DMS53 (cell line): ENCODE results near the gene SLC35G4.
"Not testable (repeated sequence)": the region's sequence is repeated elsewhere in the genome, so short reads cannot be mapped to it uniquely, and the experiment has no call there.

Source experiments
- DNase-seq: peaks from one replicate; lab custom pipeline; 2025; lab: John Stamatoyannopoulos, UW

Gene SLC35G4

GRCh38 chr18:11609488-11609887 is at the start of gene SLC35G4:
SLC35G4 (plus strand) TSS chr18:11609596; CDS start chr18:11609596, 0 bp downstream.
- DNase-seq: not testable (repeated sequence)

DNA sequence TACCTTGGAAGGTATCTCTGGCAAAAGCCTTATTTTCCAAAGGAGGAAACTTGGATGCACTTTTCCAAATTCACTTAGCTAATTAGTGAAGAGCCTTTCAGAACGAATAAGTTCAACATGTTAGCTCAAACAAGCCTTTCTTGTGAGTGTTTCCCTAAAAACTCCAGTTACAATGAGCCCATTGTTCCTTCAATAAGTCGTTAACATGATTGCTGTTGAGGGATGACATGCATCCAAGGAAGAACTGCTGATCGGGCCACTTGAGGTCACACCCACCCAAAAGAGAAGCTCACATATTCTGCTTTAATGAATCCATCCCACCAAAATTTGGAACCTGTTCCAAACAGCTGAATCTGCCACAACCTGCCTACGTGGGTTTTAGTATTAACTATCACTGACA is 48.1 kb upstream of the SLC35G4 start:
- DNase-seq: no peak

DNA sequence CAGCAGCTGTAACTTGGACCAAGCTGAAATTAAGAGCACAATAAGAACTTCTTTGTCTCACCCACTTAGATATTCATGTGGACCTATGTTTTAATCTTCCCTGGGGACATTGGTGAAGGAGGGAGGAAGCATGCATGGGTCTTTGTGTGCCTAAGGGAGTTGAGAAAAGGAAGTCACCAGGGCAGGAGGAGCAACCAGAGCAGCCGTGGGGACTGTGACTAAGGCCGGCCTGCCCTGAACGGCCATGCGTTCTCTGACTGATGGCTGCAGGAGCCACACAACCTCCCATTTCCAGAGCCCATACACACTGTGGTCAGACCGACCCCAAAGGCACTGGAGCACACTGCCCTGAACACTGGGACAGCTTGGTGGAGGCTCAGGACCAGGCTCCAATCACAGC is 43.7 kb upstream of the SLC35G4 start:
- DNase-seq: no peak

GRCh38 chr18:11566236-11566965 is 43.0 kb upstream of the SLC35G4 start:
- no peak for DNase-seq

GRCh38 chr18:11567396-11567795 is 42.0 kb upstream of the SLC35G4 start:
- DNase-seq: no peak

DNA sequence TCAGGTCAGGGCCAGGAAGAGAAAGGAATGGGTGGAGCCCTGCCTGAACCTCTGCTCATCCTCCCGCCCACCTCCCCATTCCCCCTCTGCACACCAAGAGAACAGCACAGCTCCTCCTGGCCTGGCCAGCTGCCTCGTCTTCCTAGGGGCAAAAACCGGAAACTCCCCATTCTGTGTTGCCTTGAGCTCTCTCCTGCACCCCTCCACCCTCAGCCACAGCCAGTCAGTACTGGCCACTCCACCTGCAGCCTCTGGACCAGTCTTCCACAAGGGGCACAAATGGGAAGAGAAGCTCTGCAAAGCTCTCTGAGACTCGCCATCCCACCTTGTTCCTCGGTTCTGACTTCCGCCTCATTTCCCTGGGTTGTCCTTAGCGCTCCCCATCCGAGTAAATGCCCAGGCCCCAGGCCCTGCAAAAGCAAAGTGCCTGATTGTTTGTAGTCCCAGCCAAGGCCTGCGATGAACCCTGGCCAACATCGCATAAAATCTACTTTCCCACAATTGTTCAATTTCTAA is 39.3 kb upstream of the SLC35G4 start:
- DNase-seq: no peak

DNA sequence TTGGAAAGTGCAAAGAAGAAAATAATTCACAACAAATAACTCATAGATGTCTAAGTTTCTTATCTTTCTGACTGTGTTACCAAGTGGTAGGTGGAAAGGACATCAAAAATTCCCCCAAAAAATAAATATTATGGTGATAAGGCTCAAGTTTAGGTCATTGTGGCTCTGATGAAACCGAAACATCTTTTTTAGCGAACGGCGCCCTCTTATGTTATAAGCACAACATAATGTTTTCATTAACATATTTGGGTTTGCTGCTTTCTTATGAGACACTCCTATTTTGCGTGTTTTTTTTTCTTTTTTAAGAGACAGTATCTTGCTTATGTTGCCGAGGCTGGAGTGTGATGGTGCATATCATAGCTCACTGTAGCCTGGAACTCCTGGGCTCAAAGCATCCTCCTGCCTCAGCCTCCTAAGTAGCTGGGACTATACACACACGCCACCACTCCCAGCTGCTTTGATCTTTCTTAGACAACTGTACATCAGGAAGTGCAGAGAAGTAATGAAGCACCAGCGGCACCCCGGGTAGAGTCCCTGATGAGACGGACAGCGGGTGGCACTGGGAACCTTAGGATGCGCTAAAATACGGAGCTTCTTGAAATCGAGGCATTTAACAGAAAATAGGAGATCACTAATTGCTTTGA is 38.5 kb upstream of the SLC35G4 start:
- peak; percentile 30 for DNase-seq

DNA sequence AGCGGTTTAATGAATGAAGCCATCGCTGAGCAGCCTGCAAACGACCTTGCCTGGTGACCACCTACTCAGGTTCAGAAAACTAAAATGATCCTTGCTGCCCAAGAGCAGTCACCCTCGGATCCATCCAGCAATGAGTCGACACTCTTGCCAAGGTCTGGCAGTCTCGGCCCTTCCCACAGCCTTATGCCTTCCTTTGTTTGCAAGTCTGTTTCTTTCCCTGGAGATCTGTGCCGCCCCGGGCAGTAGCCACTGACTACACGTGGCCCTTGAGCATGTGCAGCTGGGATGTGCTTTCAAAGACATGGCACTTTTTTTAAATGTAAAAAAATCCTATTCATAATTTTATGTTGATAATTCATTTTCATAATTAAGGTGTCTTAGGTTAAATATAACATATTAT is 37.2 kb upstream of the SLC35G4 start:
- no peak for DNase-seq

- no peak for DNase-seq
These were observed 34.9 kb upstream of the SLC35G4 start for GRCh38 chr18:11574545-11574944.

DNA sequence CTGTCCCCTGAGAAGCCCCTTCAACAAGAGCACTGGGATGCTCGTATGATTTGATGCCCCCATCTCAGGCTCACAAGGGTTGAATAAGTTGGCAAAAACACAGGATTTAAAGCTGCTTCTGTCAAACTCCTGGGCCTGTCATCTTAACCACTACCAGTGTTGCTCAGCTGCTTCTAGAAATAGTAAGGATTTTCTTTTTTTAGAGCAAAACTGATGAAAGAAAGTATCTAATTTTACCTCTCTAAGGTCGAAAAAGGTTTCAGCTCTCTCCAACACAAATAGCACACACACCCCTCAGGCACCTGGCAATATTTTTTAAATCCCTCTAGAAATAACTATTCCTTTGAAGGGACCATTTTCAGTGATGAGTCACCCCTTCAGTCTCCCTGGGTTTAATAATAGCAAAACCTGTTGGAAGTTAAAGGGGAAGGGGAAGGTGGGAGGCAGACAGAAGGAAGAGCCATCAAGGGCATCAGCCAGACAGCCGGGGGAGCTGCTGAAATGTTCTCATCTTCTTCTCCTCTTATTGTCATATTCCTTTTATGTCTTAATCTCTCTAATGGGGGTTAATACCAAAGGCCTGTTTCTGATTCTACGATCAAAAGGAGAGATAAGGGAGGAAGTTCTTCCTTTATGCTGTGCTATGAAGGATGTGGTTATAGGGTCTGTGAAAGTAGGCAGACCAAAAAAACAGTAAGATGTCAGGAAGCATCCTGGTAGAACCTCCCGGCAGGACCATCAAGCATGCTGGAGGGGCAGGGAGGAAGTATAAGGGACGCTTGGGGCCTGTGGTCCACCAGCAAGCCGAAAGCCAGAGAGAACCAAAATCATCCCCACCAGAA is 31.9 kb upstream of the SLC35G4 start:
- DNase-seq: no peak

- DNase-seq: no peak
These were observed 30.6 kb upstream of the SLC35G4 start for GRCh38 chr18:11578799-11579198.

- no peak for DNase-seq
These were observed 29.5 kb upstream of the SLC35G4 start for GRCh38 chr18:11579916-11580315.

DNA sequence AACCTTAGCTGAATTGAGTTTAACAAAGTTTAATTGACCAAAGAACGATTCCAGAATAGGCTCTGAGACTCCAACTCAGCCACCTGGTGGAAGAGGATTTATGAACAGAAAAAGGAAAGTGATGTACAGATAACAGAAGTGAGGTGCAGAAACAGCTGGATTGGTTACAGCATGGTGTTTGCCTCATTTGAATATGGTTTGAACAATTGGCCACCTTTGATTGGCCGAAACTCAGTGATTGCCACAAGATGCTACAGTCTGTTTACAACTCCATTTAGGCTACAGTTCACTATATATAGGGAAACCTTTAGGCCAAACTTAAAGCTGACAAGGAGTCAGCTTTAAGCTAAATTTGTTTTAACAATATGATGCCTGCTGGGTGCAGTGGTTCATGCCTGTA is 28.1 kb upstream of the SLC35G4 start:
- DNase-seq: no peak

DNA sequence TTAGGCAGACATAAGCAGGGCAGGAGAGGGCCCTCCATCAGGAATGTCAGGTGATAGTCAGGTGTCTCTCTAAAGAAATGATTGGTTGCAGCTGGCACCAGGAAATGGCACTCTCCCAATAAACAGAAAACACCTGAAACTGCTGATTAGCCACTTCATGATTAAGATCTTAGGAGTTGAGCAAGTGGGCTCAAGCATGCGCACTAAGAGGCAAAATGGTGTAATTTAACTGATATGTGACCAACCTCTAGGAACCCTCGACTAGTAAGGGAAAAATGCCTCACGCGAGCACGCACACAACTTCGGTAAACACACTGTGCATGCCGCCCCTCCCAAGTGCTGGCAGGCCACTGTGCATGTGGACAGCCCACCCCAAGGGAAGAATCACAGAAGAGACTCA is 23.8 kb upstream of the SLC35G4 start:
- DNase-seq: no peak

- no peak for DNase-seq
These were observed 22.5 kb upstream of the SLC35G4 start for GRCh38 chr18:11586896-11587295.

DNA sequence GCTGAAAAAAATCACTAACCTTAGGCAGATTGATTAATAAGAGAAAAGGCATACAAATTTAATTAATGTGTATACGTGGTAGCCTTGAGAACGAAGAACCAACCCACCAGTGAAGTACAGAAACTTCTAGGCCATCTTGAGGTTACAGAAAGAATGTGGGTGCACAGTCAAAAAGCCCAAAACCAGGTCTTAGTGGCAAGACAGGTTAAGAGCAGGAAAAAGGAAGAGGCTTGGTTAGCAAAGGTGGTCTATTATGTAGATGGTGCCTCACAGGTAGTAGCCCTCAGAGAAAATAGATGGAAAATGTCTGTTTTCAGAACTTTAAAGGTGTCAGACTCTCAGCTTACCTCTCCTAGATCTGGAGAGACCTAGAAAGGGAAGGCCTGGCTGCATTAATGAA is 22.0 kb upstream of the SLC35G4 start:
- no peak for DNase-seq

DNA sequence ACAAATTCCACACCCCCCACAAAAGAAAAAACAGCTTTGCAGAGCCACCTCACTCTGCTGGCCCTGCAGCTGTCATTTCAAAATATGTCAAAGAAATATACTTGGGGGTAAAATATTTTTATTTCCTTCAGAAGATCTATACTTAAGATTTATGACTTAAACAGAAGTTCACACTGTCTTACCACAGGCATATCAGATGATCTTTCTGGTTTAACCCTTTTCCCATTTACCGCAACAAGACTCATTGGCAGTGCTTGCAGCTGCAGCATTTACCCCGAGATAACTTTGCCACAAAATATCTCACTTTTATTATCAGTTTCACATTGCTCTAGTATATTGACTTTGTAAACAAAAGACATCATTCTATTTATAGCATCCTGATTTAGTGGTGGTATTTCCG is 21.6 kb upstream of the SLC35G4 start:
- no peak for DNase-seq

- DNase-seq: no peak
These were observed 17.4 kb upstream of the SLC35G4 start for GRCh38 chr18:11591957-11592356.

GRCh38 chr18:11600321-11600720 is 9.1 kb upstream of the SLC35G4 start:
- DNase-seq: no peak

DNA sequence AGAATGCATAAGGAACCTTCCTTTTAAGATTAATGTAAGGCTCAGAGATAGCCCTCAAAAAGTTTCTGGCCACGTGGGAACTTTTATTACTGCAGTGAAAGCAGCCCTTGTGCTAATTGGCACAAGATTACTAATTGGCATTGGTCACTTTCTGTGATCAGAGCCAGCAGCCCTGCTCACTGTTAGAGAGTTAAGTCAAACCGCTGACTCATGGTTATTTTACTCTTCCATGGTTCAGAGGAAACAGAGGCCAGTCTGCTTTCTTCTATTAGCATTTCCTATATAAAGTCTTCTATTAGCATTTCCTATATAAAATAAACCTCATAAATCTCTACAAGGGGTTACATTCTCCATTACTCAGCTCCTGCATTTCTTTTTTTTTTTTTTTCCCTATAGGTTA is 1.5 kb upstream of the SLC35G4 start:
- DNase-seq: no peak

DNA sequence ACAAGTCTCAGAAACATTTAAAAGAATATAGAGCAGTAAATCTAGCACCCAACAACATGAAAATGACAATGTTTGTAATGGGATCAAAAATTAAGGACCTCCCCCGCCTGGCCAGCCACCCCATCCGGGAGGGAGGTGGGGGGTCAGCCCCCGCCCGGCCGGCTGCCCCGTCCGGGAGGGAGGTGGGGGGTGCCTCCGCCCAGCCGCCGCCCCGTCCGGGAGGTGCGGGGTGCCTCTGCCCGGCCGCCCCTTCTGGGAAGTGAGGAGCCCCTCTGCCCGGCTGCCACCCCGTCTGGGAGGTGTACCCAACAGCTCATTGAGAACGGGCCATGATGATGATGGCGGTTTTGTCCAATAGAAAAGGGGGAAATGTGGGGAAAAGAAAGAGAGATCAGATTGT is 778 bp upstream of the SLC35G4 start:
- DNase-seq: not testable (repeated sequence)

DNA sequence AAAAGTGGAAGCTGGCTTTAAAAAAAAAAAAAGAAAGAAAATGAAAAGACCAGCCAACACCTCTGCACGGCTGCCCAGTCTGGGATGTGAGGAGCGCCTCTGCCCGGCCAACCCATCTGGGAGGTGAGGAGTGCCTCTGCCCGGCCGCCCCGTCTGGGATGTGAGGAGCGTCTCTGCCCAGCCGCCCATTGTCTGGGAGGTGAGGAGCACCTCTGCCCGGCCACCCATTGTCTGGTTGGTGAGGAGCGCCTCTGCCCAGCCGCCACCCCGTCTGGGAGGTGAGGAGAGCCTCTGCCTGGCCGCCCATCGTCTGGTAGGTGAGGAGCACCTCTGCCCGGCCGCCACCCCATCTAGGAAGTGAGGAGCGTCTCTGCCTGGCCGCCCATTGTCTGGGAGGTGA is 3.7 kb downstream of the SLC35G4 start:
- not testable (repeated sequence) for DNase-seq

- DNase-seq: not testable (repeated sequence)
These were observed 4.2 kb downstream of the SLC35G4 start for GRCh38 chr18:11613611-11614010.
